Stimulated activated CD8-positive, alpha-beta memory T cell treated with anti-CD3 and anti-CD28 coated beads, Interleukin-4, amount 100 ng/mL, for 48 hours (primary cell): ENCODE measurements around the gene RRM2.
A peak's percentile ranks its signal among the peaks of the same experiment; 100 is the strongest.
"Not testable (repeated sequence)": the region's sequence is repeated elsewhere in the genome, so short reads cannot be mapped to it uniquely, and the experiment has no call there.

Experiments
- DNase-seq: peaks from one replicate; pipeline ENCODE4 v3.0.0-alpha.2; 2020

RRM2 gene

GRCh38 chr2:10135296-10136089, 13.0 kb downstream of the RRM2 start:
- DNase-seq = no peak

- DNase-seq = peak; percentile 47
These were observed 13.8 kb downstream of the RRM2 start for GRCh38 chr2:10136101-10136934.

GRCh38 chr2:10137053-10137843, 14.7 kb downstream of the RRM2 start:
- DNase-seq = peak; percentile 49

- no peak for DNase-seq
These were observed 17.0 kb downstream of the RRM2 start for GRCh38 chr2:10139536-10139935.

GRCh38 chr2:10140841-10141610, 18.5 kb downstream of the RRM2 start:
- no peak for DNase-seq

- DNase-seq = no peak
These were observed 19.4 kb downstream of the RRM2 start for GRCh38 chr2:10141736-10142639.

- DNase-seq = no peak
These were observed 20.1 kb downstream of the RRM2 start for GRCh38 chr2:10142640-10142965.

GRCh38 chr2:10144771-10145518, 22.4 kb downstream of the RRM2 start:
- DNase-seq = no peak

GRCh38 chr2:10145519-10146357, 23.2 kb downstream of the RRM2 start:
- no peak for DNase-seq

- no peak for DNase-seq
These were observed 23.9 kb downstream of the RRM2 start for GRCh38 chr2:10146366-10147005.

- not testable (repeated sequence) for DNase-seq
These were observed 24.6 kb downstream of the RRM2 start for GRCh38 chr2:10147050-10147660.

GRCh38 chr2:10148268-10148667, 25.7 kb downstream of the RRM2 start:
- DNase-seq = no peak

GRCh38 chr2:10149635-10150034, 27.1 kb downstream of the RRM2 start:
- no peak for DNase-seq

- no peak for DNase-seq
These were observed 27.9 kb downstream of the RRM2 start for GRCh38 chr2:10150436-10150835.

GRCh38 chr2:10151462-10151861, 28.9 kb downstream of the RRM2 start:
- no peak for DNase-seq

GRCh38 chr2:10157293-10157692, 34.8 kb downstream of the RRM2 start:
- no peak for DNase-seq

GRCh38 chr2:10158681-10159080, 36.1 kb downstream of the RRM2 start:
- DNase-seq = no peak

- no peak for DNase-seq
These were observed 36.5 kb downstream of the RRM2 start for GRCh38 chr2:10159086-10159485.
